Suppressor macrophage treated with lipopolysaccharide for 4 hours (primary cell): ENCODE results near the gene CACNA2D1.

Source experiments
- DNase-seq: peaks from one replicate; pipeline ENCODE4 v3.0.0-alpha.2; 2020

CACNA2D1 gene

GRCh38 chr7:81926154-81926553 is 517.4 kb downstream of the CACNA2D1 start:
- DNase-seq = no peak

- no peak for DNase-seq
These were observed 518.0 kb downstream of the CACNA2D1 start for GRCh38 chr7:81925530-81925929.

GRCh38 chr7:81924494-81924893 is 519.1 kb downstream of the CACNA2D1 start:
- DNase-seq = no peak

- DNase-seq = no peak
These were observed 524.1 kb downstream of the CACNA2D1 start for GRCh38 chr7:81919494-81919893.

GRCh38 chr7:81908220-81908619 is 535.4 kb downstream of the CACNA2D1 start:
- no peak for DNase-seq

GRCh38 chr7:81903115-81903514 is 540.5 kb downstream of the CACNA2D1 start:
- no peak for DNase-seq

- no peak for DNase-seq
These were observed 541.0 kb downstream of the CACNA2D1 start for GRCh38 chr7:81902536-81902935.
